WTC11 (cell line): ENCODE data around the gene RPL21. TPM values are rescaled to one million over a fixed set of nuclear protein-coding genes. Genes with fewer than 3 reads are reported as not detected.

Experiments
- ATAC-seq: fragments of 200-7000 bp; cut with Tn5 transposase; 2 replicates; pipeline ENCODE4 v1.10.0; 2021; ENCODE audit warnings: mild to moderate bottlenecking, moderate library complexity
- CTCF ChIA-PET: fragments of 300-600 bp; sonication (Branson Sonifier 250); formaldehyde crosslinking; loops from one replicate; lab custom pipeline; 2021; ENCODE audit warnings: antibody characterized with exemption; lab: Charles Lee
- POLR2A ChIA-PET: fragments of 350-600 bp; sonication (Branson Sonifier 250); formaldehyde crosslinking; loops from one replicate; lab custom pipeline; 2021; ENCODE audit warnings: antibody characterized with exemption; lab: Charles Lee
- DNase-seq: peaks from one replicate; pipeline ENCODE4 v3.0.0; 2021; ENCODE audit warnings: low spot score
- H3K27ac Mint-ChIP-seq: 2 replicates; pipeline ENCODE4 v1.8.0; 2021; ENCODE audit warnings: mixed read lengths
- H3K27me3 Mint-ChIP-seq: 2 replicates; pipeline ENCODE4 v1.8.0; 2021; ENCODE audit warnings: low read depth, mild to moderate bottlenecking, moderate library complexity, mixed read lengths
- H3K36me3 Mint-ChIP-seq: 2 replicates; pipeline ENCODE4 v1.8.0; 2021; ENCODE audit warnings: mixed read lengths
- H3K4me1 Mint-ChIP-seq: 2 replicates; pipeline ENCODE4 v1.8.0; 2022; ENCODE audit warnings: mixed read lengths
- H3K4me3 Mint-ChIP-seq: 2 replicates; pipeline ENCODE4 v1.8.0; 2021; ENCODE audit warnings: mild to moderate bottlenecking, moderate library complexity, mixed read lengths
- H3K9me3 Mint-ChIP-seq: 2 replicates; pipeline ENCODE4 v1.8.0; 2021; ENCODE audit warnings: mixed read lengths
- ATF1 ChIP-seq: sonication (generic); formaldehyde crosslinking; IDR thresholded peaks from 2 replicates; pipeline ENCODE4 v1.8.1; 2023; ENCODE audit warnings: mild to moderate bottlenecking, moderate library complexity, missing genetic modification reagents
- ATF2 ChIP-seq: sonication (generic); formaldehyde crosslinking; IDR thresholded peaks from 2 replicates; pipeline ENCODE4 v1.8.1; 2022; ENCODE audit warnings: low read depth, missing genetic modification reagents, borderline replicate concordance
- CREM ChIP-seq: sonication (generic); formaldehyde crosslinking; IDR thresholded peaks from 2 replicates; pipeline ENCODE4 v1.8.1; 2022; ENCODE audit warnings: mild to moderate bottlenecking, missing genetic modification reagents, moderate library complexity
- CTCF ChIP-seq: fragments of 200-600 bp; IDR thresholded peaks from 2 replicates; pipeline ENCODE4 v1.8.0; 2022; ENCODE audit warnings: antibody characterized with exemption
- EMX1 ChIP-seq: fragments of 250-450 bp; sonication (Bioruptor Pico); IDR thresholded peaks from 2 replicates; pipeline ENCODE4 v1.8.0; 2021; ENCODE audit warnings: mild to moderate bottlenecking
- ERG ChIP-seq: fragments of 250-450 bp; sonication (Bioruptor Pico); IDR thresholded peaks from 2 replicates; pipeline ENCODE4 v1.8.0; 2021; ENCODE audit warnings: mild to moderate bottlenecking
- IRF1 ChIP-seq: sonication (generic); formaldehyde crosslinking; IDR thresholded peaks from 2 replicates; pipeline ENCODE4 v1.8.0; 2023; ENCODE audit warnings: missing genetic modification reagents
- MLX ChIP-seq: sonication (generic); formaldehyde crosslinking; IDR thresholded peaks from 2 replicates; pipeline ENCODE4 v1.8.1; 2023; ENCODE audit warnings: mild to moderate bottlenecking, missing genetic modification reagents, moderate library complexity
- NR1H2 ChIP-seq: sonication (generic); formaldehyde crosslinking; IDR thresholded peaks from 2 replicates; pipeline ENCODE4 v1.9.0; 2021; ENCODE audit warnings: mild to moderate bottlenecking, moderate library complexity, missing genetic modification reagents
- NR3C1 ChIP-seq: sonication (generic); formaldehyde crosslinking; conservative IDR thresholded peaks from 2 replicates; pipeline ENCODE4 v1.8.1; 2023; ENCODE audit warnings: low read depth, mild to moderate bottlenecking, missing genetic modification reagents
- SMAD4 ChIP-seq: sonication (generic); formaldehyde crosslinking; IDR thresholded peaks from 2 replicates; pipeline ENCODE4 v1.8.0; 2022; ENCODE audit warnings: mild to moderate bottlenecking, missing genetic modification reagents
- STAT6 ChIP-seq: sonication (generic); formaldehyde crosslinking; conservative IDR thresholded peaks from 2 replicates; pipeline ENCODE4 v1.8.1; 2023; ENCODE audit warnings: mild to moderate bottlenecking, low read depth, missing genetic modification reagents, moderate library complexity
- TCF7 ChIP-seq: sonication (generic); formaldehyde crosslinking; IDR thresholded peaks from 2 replicates; pipeline ENCODE4 v1.8.0; 2022; ENCODE audit warnings: mild to moderate bottlenecking, low read depth, missing genetic modification reagents, moderate library complexity
- TEAD1 ChIP-seq: sonication (generic); formaldehyde crosslinking; IDR thresholded peaks from 2 replicates; pipeline ENCODE4 v1.8.0; 2022; ENCODE audit warnings: mild to moderate bottlenecking, missing genetic modification reagents
- TP53 ChIP-seq: sonication (generic); formaldehyde crosslinking; IDR thresholded peaks from 2 replicates; pipeline ENCODE4 v1.8.1; 2023; ENCODE audit warnings: mild to moderate bottlenecking, missing genetic modification reagents
- USF2 ChIP-seq: sonication (generic); formaldehyde crosslinking; IDR thresholded peaks from 2 replicates; pipeline ENCODE4 v1.8.1; 2023; ENCODE audit warnings: mild to moderate bottlenecking, missing genetic modification reagents, moderate library complexity
- ZNF281 ChIP-seq: sonication (generic); formaldehyde crosslinking; IDR thresholded peaks from 2 replicates; pipeline ENCODE4 v1.8.0; 2023; ENCODE audit warnings: mild to moderate bottlenecking, missing genetic modification reagents
- total RNA-seq: library from RNA; stranded (reverse); gene quantifications from 3 replicates; pipeline ENCODE4 v1.2.3, GENCODE V29; 2021

RPL21 gene
- total RNA-seq, 1 experiment from 2014 or later, result 1,082 TPM

GRCh38 chr13:27201661-27202060 lies 49.7 kb upstream of the RPL21 start:
- CTCF ChIA-PET, result no interaction called here
- Mint-ChIP-seq H3K4me3 (no peak overlapping the region), H3K9me3 (no peaks in the 10 kb centered on the region), H3K27ac (no peak overlapping the region), H3K36me3 (no peaks in the 10 kb centered on the region), H3K4me1 (peaks cover 10% of the 10 kb centered on the region; the same call in 1 of the 2 replicates), H3K27me3 (peaks cover 3% of the 10 kb centered on the region)
- ATAC-seq, result no peak
- POLR2A ChIA-PET, result no interaction called here
- TF ChIP-seq SMAD4 (CRISPR knock-in tag), result no peak
- no peak for TF ChIP-seq ERG (CRISPR knock-in tag)
- TF ChIP-seq TEAD1 (CRISPR knock-in tag), result no peak
- TF ChIP-seq STAT6 (CRISPR knock-in tag), result no peak
- TF ChIP-seq CREM (CRISPR knock-in tag), result no peak
- TF ChIP-seq ATF1 (CRISPR knock-in tag), result no peak
- TF ChIP-seq ATF2 (CRISPR knock-in tag), result no peak
- TF ChIP-seq TCF7 (CRISPR knock-in tag), result no peak
- no peak for TF ChIP-seq CTCF
- no peak for TF ChIP-seq NR3C1 (CRISPR knock-in tag)
- TF ChIP-seq MLX (CRISPR knock-in tag), result no peak
- TF ChIP-seq USF2, result no peak
- TF ChIP-seq IRF1 (CRISPR knock-in tag), result no peak
- TF ChIP-seq EMX1 (CRISPR knock-in tag), result no peak
- no peak for DNase-seq

- H3K9me3 Mint-ChIP-seq, result no peaks in the 10 kb centered on the region
- ATAC-seq (0 out of 2 replicates have a peak, but pooled peaks have one; percentile 28), DNase-seq (no peak)
- H3K27ac Mint-ChIP-seq, result no peak overlapping the region
- TF ChIP-seq NR1H2 (CRISPR knock-in tag) (no peak), TP53 (CRISPR knock-in tag) (no peak), ZNF281 (CRISPR knock-in tag) (no peak)
- H3K4me3 Mint-ChIP-seq, result no peak overlapping the region
- CTCF ChIA-PET, result interaction anchor here (1.0 kb wide), 1 partner anchor 159 kb away, joined by 4 read pairs; no protein-coding TSS in a partner anchor
- POLR2A ChIA-PET, result no interaction called here
- H3K36me3 Mint-ChIP-seq, result no peaks in the 10 kb centered on the region
- H3K4me1 Mint-ChIP-seq, result peaks cover 10% of the 10 kb centered on the region; the same call in 1 of the 2 replicates
- peaks cover 3% of the 10 kb centered on the region for H3K27me3 Mint-ChIP-seq
Measured at GRCh38 chr13:27203186-27203585, 48.2 kb upstream of the RPL21 start.
